CD4-positive, alpha-beta T cell treated with Interferon gamma for 1 hour (primary cell): ENCODE data around the gene GRM2.

Source experiments
- DNase-seq: peaks from one replicate; pipeline ENCODE4 v3.0.0-alpha.2; 2020

Gene GRM2

GRCh38 chr3:51706788-51707731, at the start of gene GRM2:
Gene GRM2 (plus strand): TSS chr3:51707068. CDS start chr3:51708984, 1,916 bp downstream.
- no peak for DNase-seq

GRCh38 chr3:51657234-51657633, 49.6 kb upstream of the GRM2 start:
- no peak for DNase-seq

- no peak for DNase-seq
Measured at GRCh38 chr3:51659942-51660341, 46.9 kb upstream of the GRM2 start.

- DNase-seq: no peak
Measured at GRCh38 chr3:51662456-51662855, 44.4 kb upstream of the GRM2 start.

GRCh38 chr3:51668756-51669155, 38.1 kb upstream of the GRM2 start:
- DNase-seq: no peak

- DNase-seq: peak; percentile 78
Measured at GRCh38 chr3:51669241-51670052, 37.4 kb upstream of the GRM2 start.

- DNase-seq: no peak
Measured at GRCh38 chr3:51670053-51670822, 36.6 kb upstream of the GRM2 start.

- peak; percentile 95 for DNase-seq
Measured at GRCh38 chr3:51670823-51671733, 35.8 kb upstream of the GRM2 start, which contains the start of gene TEX264. Gene TEX264 (plus strand): TSS chr3:51671252. CDS start chr3:51674305, 3,053 bp downstream.

- peak; percentile 45 for DNase-seq
Measured at GRCh38 chr3:51671734-51672475, 35.0 kb upstream of the GRM2 start.

GRCh38 chr3:51673181-51673801, 33.6 kb upstream of the GRM2 start:
- no peak for DNase-seq

GRCh38 chr3:51673802-51674654, 32.8 kb upstream of the GRM2 start:
- no peak for DNase-seq

GRCh38 chr3:51675201-51675611, 31.7 kb upstream of the GRM2 start:
- DNase-seq: no peak

GRCh38 chr3:51676102-51676640, 30.7 kb upstream of the GRM2 start:
- DNase-seq: no peak

GRCh38 chr3:51677358-51677757, 29.5 kb upstream of the GRM2 start:
- DNase-seq: no peak

- DNase-seq: no peak
Measured at GRCh38 chr3:51678186-51678585, 28.7 kb upstream of the GRM2 start.

GRCh38 chr3:51678641-51679040, 28.2 kb upstream of the GRM2 start:
- no peak for DNase-seq

- DNase-seq: no peak
Measured at GRCh38 chr3:51679318-51679717, 27.6 kb upstream of the GRM2 start.

- DNase-seq: no peak
Measured at GRCh38 chr3:51679777-51680176, 27.1 kb upstream of the GRM2 start.

GRCh38 chr3:51680196-51680595, 26.7 kb upstream of the GRM2 start:
- DNase-seq: no peak
